Duodenal mucosa (tissue), 2 donors: Measurements from ENCODE around the gene MYG1.

Experiments used
- H3K27ac ChIP-seq: one replicate; pipeline ENCODE4 v1.7.0; 2013; ENCODE audit warnings: low read depth, low read length
- H3K27me3 ChIP-seq, 2 donors: one replicate each; pipeline ENCODE4 v1.7.0; 2013; ENCODE audit warnings: low read length in 2 of 2, control low read depth in 1 of 2; ENCODE audit not compliant: insufficient read depth in 2 of 2, control insufficient read depth in 1 of 2
- H3K36me3 ChIP-seq, 2 donors: one replicate each; pipeline ENCODE4 v1.7.0; 2013; ENCODE audit warnings: low read length in 2 of 2, control low read depth in 1 of 2; ENCODE audit not compliant: insufficient read depth in 2 of 2, control insufficient read depth in 1 of 2
- H3K4me1 ChIP-seq, 2 donors: one replicate each; pipeline ENCODE4 v1.7.0; 2013; ENCODE audit warnings: low read length in 2 of 2, control low read depth in 1 of 2; ENCODE audit not compliant: insufficient read depth in 2 of 2, control insufficient read depth in 1 of 2
- H3K4me3 ChIP-seq, 2 donors: one replicate each; pipeline ENCODE4 v1.7.0; 2013; ENCODE audit warnings: low read length in 2 of 2, low read depth in 1 of 2
- H3K9ac ChIP-seq, 2 donors: one replicate each; pipeline ENCODE4 v1.7.0; 2013; ENCODE audit warnings: low read length in 2 of 2, low read depth in 1 of 2
- H3K9me3 ChIP-seq, 2 donors: one replicate each; pipeline ENCODE4 v1.7.0; 2013; ENCODE audit warnings: low read length in 2 of 2, control low read depth in 1 of 2; ENCODE audit not compliant: control insufficient read depth in 1 of 2

The MYG1 gene

GRCh38 chr12:53338017-53338416, 38.5 kb downstream of the MYG1 start:
- H3K27me3 ChIP-seq: peaks cover 21 to 37% of the 10 kb centered on the region in 2 donors

GRCh38 chr12:53338916-53339315, 39.4 kb downstream of the MYG1 start:
- Histone ChIP-seq H3K9ac (no peak overlapping the region), H3K27me3 (peaks cover 21 to 37% of the 10 kb centered on the region in 2 donors), H3K27ac (no peak overlapping the region), H3K4me3 (no peak overlapping the region), H3K4me1 (no peaks in the 10 kb centered on the region), H3K36me3 (no peaks in the 10 kb centered on the region), H3K9me3 (no peaks in the 10 kb centered on the region)

More at GRCh38 chr12:53338017-53338416, 38.5 kb downstream of the MYG1 start:
- H3K36me3 ChIP-seq: no peaks in the 10 kb centered on the region
- H3K9me3 ChIP-seq: no peaks in the 10 kb centered on the region
- H3K9ac ChIP-seq: no peak overlapping the region
- H3K4me1 ChIP-seq: no peaks in the 10 kb centered on the region
- no peak overlapping the region for H3K27ac ChIP-seq
- H3K4me3 ChIP-seq: no peak overlapping the region

- Histone ChIP-seq H3K4me3 (no peak overlapping the region), H3K36me3 (no peaks in the 10 kb centered on the region), H3K9me3 (no peaks in the 10 kb centered on the region), H3K9ac (no peak overlapping the region), H3K4me1 (peaks cover 5% of the 10 kb centered on the region in 2 donors), H3K27ac (no peak overlapping the region), H3K27me3 (peaks cover 21 to 40% of the 10 kb centered on the region in 2 donors)
These were observed 40.9 kb downstream of the MYG1 start for GRCh38 chr12:53340398-53340797.

GRCh38 chr12:53343449-53343848, 44.0 kb downstream of the MYG1 start:
- no peaks in the 10 kb centered on the region for H3K9me3 ChIP-seq
- H3K36me3 ChIP-seq: no peaks in the 10 kb centered on the region
- H3K9ac ChIP-seq: no peak overlapping the region
- H3K4me3 ChIP-seq: no peak overlapping the region
- H3K27ac ChIP-seq: no peak overlapping the region
- H3K27me3 ChIP-seq: peaks cover 4 to 16% of the 10 kb centered on the region in 2 donors
- H3K4me1 ChIP-seq: peaks cover 9 to 14% of the 10 kb centered on the region in 2 donors

GRCh38 chr12:53343969-53344368, 44.5 kb downstream of the MYG1 start:
- H3K9ac ChIP-seq: peak overlapping the region in 1 of 2 donors; percentile 33
- peaks cover 9 to 14% of the 10 kb centered on the region in 2 donors for H3K4me1 ChIP-seq
- H3K9me3 ChIP-seq: no peaks in the 10 kb centered on the region
- no peak overlapping the region for H3K4me3 ChIP-seq
- H3K27me3 ChIP-seq: peaks cover 0 to 12% of the 10 kb centered on the region in 2 donors
- no peak overlapping the region for H3K27ac ChIP-seq
- H3K36me3 ChIP-seq: no peaks in the 10 kb centered on the region

GRCh38 chr12:53344487-53344823, 45.0 kb downstream of the MYG1 start:
- peak overlapping the region; percentile 33 to 43 for H3K9ac ChIP-seq
- H3K36me3 ChIP-seq: no peaks in the 10 kb centered on the region
- H3K9me3 ChIP-seq: no peaks in the 10 kb centered on the region
- peak overlapping the region; percentile 44 to 63 for H3K4me3 ChIP-seq
- peaks cover 9 to 14% of the 10 kb centered on the region in 2 donors for H3K4me1 ChIP-seq
- H3K27ac ChIP-seq: no peak overlapping the region
- H3K27me3 ChIP-seq: peaks cover 0 to 12% of the 10 kb centered on the region in 2 donors

GRCh38 chr12:53344824-53345485, 45.5 kb downstream of the MYG1 start:
- Histone ChIP-seq H3K4me1 (peaks cover 9 to 14% of the 10 kb centered on the region in 2 donors), H3K9ac (peak overlapping the region; percentile 32 to 63), H3K27ac (no peak overlapping the region), H3K4me3 (peak overlapping the region; percentile 70 to 78), H3K27me3 (peaks cover 0 to 8% of the 10 kb centered on the region in 2 donors), H3K36me3 (no peaks in the 10 kb centered on the region), H3K9me3 (no peaks in the 10 kb centered on the region)

- peaks cover 0 to 4% of the 10 kb centered on the region in 2 donors for H3K27me3 ChIP-seq
- peaks cover 9 to 14% of the 10 kb centered on the region in 2 donors for H3K4me1 ChIP-seq
- peak overlapping the region; percentile 70 to 78 for H3K4me3 ChIP-seq
- H3K9ac ChIP-seq: peak overlapping the region in 1 of 2 donors; percentile 47
- H3K36me3 ChIP-seq: no peaks in the 10 kb centered on the region
- H3K9me3 ChIP-seq: no peaks in the 10 kb centered on the region
- no peak overlapping the region for H3K27ac ChIP-seq
These were observed 46.1 kb downstream of the MYG1 start for GRCh38 chr12:53345486-53346188.

- no peak overlapping the region for H3K27ac ChIP-seq
- peaks cover 9 to 14% of the 10 kb centered on the region in 2 donors for H3K4me1 ChIP-seq
These were observed 47.0 kb downstream of the MYG1 start for GRCh38 chr12:53346491-53346890.

GRCh38 chr12:53347905-53348304, 48.4 kb downstream of the MYG1 start:
- H3K4me3 ChIP-seq: no peak overlapping the region
- H3K9ac ChIP-seq: no peak overlapping the region
- peaks cover 0 to 4% of the 10 kb centered on the region in 2 donors for H3K27me3 ChIP-seq
- H3K27ac ChIP-seq: no peak overlapping the region
- peaks cover 12 to 17% of the 10 kb centered on the region in 2 donors for H3K4me1 ChIP-seq
- no peaks in the 10 kb centered on the region for H3K36me3 ChIP-seq
- no peaks in the 10 kb centered on the region for H3K9me3 ChIP-seq

More at GRCh38 chr12:53346491-53346890, 47.0 kb downstream of the MYG1 start:
- Histone ChIP-seq H3K9ac (no peak overlapping the region), H3K4me3 (no peak overlapping the region), H3K27me3 (peaks cover 0 to 4% of the 10 kb centered on the region in 2 donors), H3K36me3 (no peaks in the 10 kb centered on the region), H3K9me3 (no peaks in the 10 kb centered on the region)
